Measurements from ENCODE around the gene ARMC7. TPM values are rescaled to one million over a fixed set of nuclear protein-coding genes. Genes with fewer than 3 reads are reported as not detected.
"Not testable (repeated sequence)": the region's sequence is repeated elsewhere in the genome, so short reads cannot be mapped to it uniquely, and the experiment has no call there.

The ARMC7 gene
- total RNA-seq, 2 donors from 2014 or later = 20.5 to 20.7 TPM

- intact Hi-C loops (cut with DNase I) = no loop called here
- H3K4me3 ChIP-seq = peak overlapping the region; percentile 83
- peak overlapping the region; percentile 38 to 82 for H3K9ac ChIP-seq (ENCODE audit: low read depth in 2 of 2, low read length in 2 of 2)
Observed at GRCh38 chr17:75130059-75130631, 20.4 kb downstream of the ARMC7 start.

GRCh38 chr17:75130632-75131277 is 21.0 kb downstream of the ARMC7 start:
- DNase-seq = peak; percentile 60
- Histone ChIP-seq H3K27me3 (no peaks in the 10 kb centered on the region), H3K4me3 (peak overlapping the region; percentile 83), H3K27ac (peak overlapping the region; percentile 94), H3K9ac (ENCODE audit: low read depth in 2 of 2, low read length in 2 of 2) (peak overlapping the region; percentile 82 to 93), H3K4me1 (peaks cover 12% of the 10 kb centered on the region), H3K9me3 (no peaks in the 10 kb centered on the region), H3K36me3 (no peaks in the 10 kb centered on the region)
- TF ChIP-seq CTCF (IDR thresholded peaks at IDR 0.05) = peak; percentile 36
- intact Hi-C loops (cut with DNase I) = loop anchor here (1.0 kb wide), 1 partner anchor 16 kb away; no protein-coding TSS in a partner anchor

More at GRCh38 chr17:75130059-75130631, 20.4 kb downstream of the ARMC7 start:
- H3K27me3 ChIP-seq = no peaks in the 10 kb centered on the region
- H3K27ac ChIP-seq = peak overlapping the region; percentile 94
- no peak for DNase-seq
- H3K36me3 ChIP-seq = no peaks in the 10 kb centered on the region
- H3K9me3 ChIP-seq = no peaks in the 10 kb centered on the region
- peaks cover 15% of the 10 kb centered on the region for H3K4me1 ChIP-seq
- TF ChIP-seq CTCF (IDR thresholded peaks at IDR 0.05) = no peak

- intact Hi-C loops (cut with DNase I) = loop anchor here (1.0 kb wide), 1 partner anchor 17 kb away; no protein-coding TSS in a partner anchor
- Histone ChIP-seq H3K9ac (ENCODE audit: low read depth in 2 of 2, low read length in 2 of 2) (peak within 1 kb of the TSS; percentile 82 to 93), H3K4me1 (peaks cover 12% of the 10 kb centered on the region), H3K27ac (peak within 1 kb of the TSS; percentile 94), H3K4me3 (peak within 1 kb of the TSS; percentile 83), H3K27me3 (no peaks in the 10 kb centered on the region), H3K36me3 (no peaks in the 10 kb centered on the region), H3K9me3 (no peaks in the 10 kb centered on the region)
- peak; percentile 74 for TF ChIP-seq CTCF (IDR thresholded peaks at IDR 0.05)
- peak; percentile 90 for DNase-seq
Observed at GRCh38 chr17:75131278-75132017, 21.7 kb downstream of the ARMC7 start, which contains the start of gene NT5C. Gene NT5C (minus strand): TSS chr17:75131742. CDS start chr17:75131707, 35 bp downstream.

- intact Hi-C loops (cut with DNase I); H3K36me3 ChIP-seq; DNase-seq; H3K27me3 ChIP-seq; H3K9me3 ChIP-seq: not testable (repeated sequence)
- Histone ChIP-seq H3K27ac (peak overlapping the region; percentile 94), H3K9ac (ENCODE audit: low read depth in 2 of 2, low read length in 2 of 2) (peak overlapping the region; percentile 82 to 93), H3K4me3 (peak overlapping the region; percentile 83), H3K4me1 (peaks cover 12% of the 10 kb centered on the region)
Observed at GRCh38 chr17:75132018-75133000, 22.5 kb downstream of the ARMC7 start.

- TF ChIP-seq CTCF (IDR thresholded peaks at IDR 0.05) = no peak
- DNase-seq = no peak
- H3K27ac ChIP-seq = no peak overlapping the region
- H3K4me1 ChIP-seq = peaks cover 12% of the 10 kb centered on the region
- no peaks in the 10 kb centered on the region for H3K9me3 ChIP-seq
- no peaks in the 10 kb centered on the region for H3K27me3 ChIP-seq
- H3K9ac ChIP-seq (ENCODE audit: low read depth in 2 of 2, low read length in 2 of 2) = no peak overlapping the region
- intact Hi-C loops (cut with DNase I) = no loop called here
- H3K4me3 ChIP-seq = no peak overlapping the region
- no peaks in the 10 kb centered on the region for H3K36me3 ChIP-seq
Observed at GRCh38 chr17:75133001-75133400, 23.2 kb downstream of the ARMC7 start.

GRCh38 chr17:75133607-75134347 is 24.0 kb downstream of the ARMC7 start:
- DNase-seq; H3K9me3 ChIP-seq; H3K27me3 ChIP-seq; H3K9ac ChIP-seq (ENCODE audit: low read depth in 2 of 2, low read length in 2 of 2); H3K4me3 ChIP-seq; H3K4me1 ChIP-seq; H3K27ac ChIP-seq; intact Hi-C loops (cut with DNase I); H3K36me3 ChIP-seq: not testable (repeated sequence)

Measured in colonic mucosa (tissue), 4 donors.